COLO668 (cell line): ENCODE results near the gene TBL3.

ENCODE experiments used
- DNase-seq: peaks from one replicate; lab custom pipeline; 2025; ENCODE audit not compliant: unreplicated experiment; lab: John Stamatoyannopoulos, UW

The TBL3 gene

GRCh38 chr16:2013527-2013926 is 41.7 kb downstream of the TBL3 start:
- no peak for DNase-seq

- peak; percentile 24 for DNase-seq
Observed at GRCh38 chr16:2015117-2015946, 43.5 kb downstream of the TBL3 start.

- DNase-seq = no peak
Observed at GRCh38 chr16:2015947-2016208, 44.0 kb downstream of the TBL3 start.

DNA sequence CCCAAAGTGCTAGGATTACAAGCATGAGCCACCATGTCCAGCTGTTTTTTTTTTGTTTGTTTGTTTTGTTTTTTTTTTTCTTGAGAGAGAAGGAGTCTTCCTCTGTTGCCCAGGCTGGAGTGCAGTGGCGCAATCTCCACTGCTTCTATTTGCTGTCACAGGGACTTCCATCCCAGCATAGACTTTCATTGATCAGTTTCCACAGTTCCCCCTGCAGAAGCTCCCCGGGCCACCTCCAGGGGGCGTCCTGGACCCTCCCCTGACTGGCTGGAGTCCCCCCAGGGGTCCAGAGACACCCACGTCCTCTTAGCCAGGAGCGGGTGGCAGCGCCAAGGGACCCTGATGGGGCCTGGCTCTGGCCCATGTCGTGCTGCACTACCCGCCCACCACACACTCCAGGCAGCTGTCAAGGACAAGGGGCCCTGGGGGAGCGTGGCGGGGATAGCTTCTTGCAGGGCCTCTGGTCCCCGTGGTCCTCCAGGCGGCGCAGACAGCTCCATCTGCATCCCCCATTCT is 44.6 kb downstream of the TBL3 start:
- peak; percentile 10 for DNase-seq

DNA sequence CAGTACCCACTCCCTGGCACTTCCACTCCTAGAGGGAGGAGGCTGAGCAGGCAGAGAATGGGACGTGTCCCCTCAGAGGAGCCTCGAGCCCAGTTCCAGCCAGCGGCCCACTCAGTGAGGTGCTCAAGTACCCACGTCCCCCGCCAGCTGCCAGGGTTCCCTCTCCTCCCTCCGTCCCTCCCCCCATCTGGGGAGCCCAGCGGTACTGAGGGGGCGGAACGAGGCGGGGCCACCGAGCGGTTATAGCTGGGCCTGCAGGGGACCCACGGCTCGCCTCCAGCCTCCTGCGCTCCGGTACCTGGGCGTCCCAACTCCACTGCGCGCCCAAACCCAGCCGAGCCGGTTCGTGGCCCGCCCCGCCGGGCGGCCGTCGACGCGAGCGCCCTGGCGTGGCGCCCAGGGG is 47.7 kb downstream of the TBL3 start, which contains the start of gene NPW:
NPW (plus strand) TSS at position 268 of the 403 bp plus-strand sequence.
- DNase-seq = peak; percentile 46

DNA sequence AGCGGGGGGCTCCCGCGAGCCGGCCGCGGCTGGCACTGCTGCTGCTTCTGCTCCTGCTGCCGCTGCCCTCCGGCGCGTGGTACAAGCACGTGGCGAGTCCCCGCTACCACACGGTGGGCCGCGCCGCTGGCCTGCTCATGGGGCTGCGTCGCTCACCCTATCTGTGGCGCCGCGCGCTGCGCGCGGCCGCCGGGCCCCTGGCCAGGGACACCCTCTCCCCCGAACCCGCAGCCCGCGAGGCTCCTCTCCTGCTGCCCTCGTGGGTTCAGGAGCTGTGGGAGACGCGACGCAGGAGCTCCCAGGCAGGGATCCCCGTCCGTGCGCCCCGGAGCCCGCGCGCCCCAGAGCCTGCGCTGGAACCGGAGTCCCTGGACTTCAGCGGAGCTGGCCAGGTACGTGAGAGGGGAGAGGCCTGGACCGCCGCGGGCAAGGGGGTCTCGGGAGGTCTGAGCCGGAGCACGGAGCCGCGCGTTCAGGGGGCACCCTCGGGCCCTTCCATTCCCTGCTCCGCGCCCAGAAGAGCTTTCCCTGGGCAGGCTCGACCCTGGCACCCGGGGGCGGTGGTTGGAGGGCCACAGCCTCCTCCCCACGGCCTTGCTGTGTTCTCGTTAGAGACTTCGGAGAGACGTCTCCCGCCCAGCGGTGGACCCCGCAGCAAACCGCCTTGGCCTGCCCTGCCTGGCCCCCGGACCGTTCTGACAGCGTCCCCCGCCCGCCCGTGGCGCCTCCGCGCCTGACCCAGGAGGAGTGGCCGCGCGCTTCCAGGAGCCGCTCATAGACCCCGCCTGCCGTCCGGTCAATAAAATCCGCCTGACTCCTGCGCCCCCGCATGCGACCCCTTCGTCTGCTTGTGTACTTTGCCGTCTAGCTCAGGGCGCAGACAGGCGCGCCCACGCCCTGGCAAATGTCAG is 48.3 kb downstream of the TBL3 start:
- peak; percentile 46 for DNase-seq

- no peak for DNase-seq
Observed at GRCh38 chr16:2022723-2023091, 50.9 kb downstream of the TBL3 start.

GRCh38 chr16:2023092-2024031 is 51.5 kb downstream of the TBL3 start:
- peak; percentile 87 for DNase-seq

DNA sequence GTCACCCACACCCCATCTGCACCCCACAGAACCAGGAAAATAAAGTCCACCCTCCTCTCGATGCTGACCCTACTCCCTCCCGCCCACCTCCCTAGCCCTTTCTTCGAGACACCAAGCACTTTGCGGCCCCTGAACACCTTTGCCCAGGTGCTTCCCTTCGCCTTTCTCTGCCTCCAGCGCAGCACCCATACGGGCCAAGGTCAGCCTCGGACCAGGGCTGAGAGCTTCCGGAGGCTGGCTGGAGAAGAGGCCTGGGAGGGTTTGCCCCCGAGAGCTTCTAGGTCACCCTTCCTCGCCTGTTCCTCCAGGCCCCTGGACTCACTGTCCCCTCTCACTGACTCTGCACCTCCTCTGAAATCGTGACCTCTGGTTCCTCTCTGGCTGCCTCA is 52.2 kb downstream of the TBL3 start:
- no peak for DNase-seq

- no peak for DNase-seq
Observed at GRCh38 chr16:2025251-2025650, 53.4 kb downstream of the TBL3 start.

GRCh38 chr16:2025878-2026460 is 54.1 kb downstream of the TBL3 start:
- DNase-seq = no peak

- DNase-seq = peak; percentile 68
Observed at GRCh38 chr16:2026461-2027023, 54.7 kb downstream of the TBL3 start, which contains the start of gene NHERF2. NHERF2 (plus strand) TSS chr16:2026902; CDS start chr16:2027006, 104 bp downstream.

DNA sequence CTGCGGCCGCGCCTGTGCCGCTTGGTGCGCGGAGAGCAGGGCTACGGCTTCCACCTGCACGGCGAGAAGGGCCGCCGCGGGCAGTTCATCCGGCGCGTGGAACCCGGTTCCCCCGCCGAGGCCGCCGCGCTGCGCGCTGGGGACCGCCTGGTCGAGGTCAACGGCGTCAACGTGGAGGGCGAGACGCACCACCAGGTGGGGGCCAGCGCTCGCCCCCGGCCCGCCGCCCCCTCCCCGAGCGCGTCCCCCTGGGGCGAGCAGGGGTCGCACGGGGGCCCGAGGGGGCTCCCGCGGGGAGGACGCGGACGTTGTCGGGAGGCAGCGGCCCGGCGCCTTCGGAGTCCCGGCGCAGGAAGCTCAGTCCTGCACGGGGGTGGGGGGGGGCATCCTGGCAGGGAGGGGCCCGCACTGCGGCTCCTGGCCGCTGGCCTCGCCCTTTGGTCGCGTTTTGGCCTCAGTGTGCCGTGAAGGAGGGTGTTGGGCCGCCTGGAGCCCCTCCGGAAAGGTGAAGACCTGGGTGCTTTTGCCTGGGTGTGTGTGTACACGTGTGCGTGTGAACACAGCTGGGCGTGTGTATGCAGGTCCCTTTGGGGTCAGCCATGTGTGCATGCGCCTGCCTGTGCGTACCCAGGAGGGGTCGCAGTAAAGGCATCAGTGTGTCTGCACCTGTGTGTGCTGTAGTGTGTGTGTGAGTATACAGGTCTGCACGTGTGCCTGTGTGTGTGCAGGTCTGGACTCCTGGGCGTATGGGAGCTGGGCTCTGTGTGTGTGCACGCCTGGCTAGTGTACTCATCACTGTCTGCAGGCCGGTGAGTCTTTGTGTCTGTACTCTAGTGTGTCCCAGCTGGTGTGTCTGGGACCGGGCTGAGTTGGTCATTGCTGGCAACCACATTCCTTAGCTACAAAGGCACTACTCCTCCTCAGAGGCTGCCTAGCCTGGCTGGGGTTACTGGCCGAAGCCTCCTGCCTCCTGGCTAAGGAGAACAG is 55.5 kb downstream of the TBL3 start:
- DNase-seq = peak; percentile 68

DNA sequence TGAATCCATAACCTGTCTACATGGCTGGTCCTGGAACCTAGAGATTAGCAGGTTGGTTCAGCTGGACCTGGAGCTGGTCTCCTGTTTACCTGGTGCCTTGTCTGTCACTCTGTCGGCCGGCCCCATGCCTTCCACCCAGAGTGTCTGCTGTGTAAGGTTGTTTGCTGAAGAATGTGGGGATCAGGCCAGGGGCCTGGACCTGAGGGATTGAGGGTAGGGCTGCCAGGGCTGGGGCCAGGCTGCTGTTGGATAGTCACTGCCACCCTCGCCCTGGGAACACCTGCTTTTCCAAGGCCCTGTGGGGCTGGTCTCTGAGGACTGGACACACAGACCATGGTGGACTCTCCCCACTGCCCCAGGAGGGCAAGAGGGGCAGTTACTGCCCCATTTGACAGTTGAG is 56.3 kb downstream of the TBL3 start:
- peak; percentile 42 for DNase-seq

GRCh38 chr16:2028620-2029220 is 56.9 kb downstream of the TBL3 start:
- peak; percentile 89 for DNase-seq

- DNase-seq = no peak
Observed at GRCh38 chr16:2029350-2029749, 57.5 kb downstream of the TBL3 start.

- no peak for DNase-seq
Observed at GRCh38 chr16:2030036-2030435, 58.2 kb downstream of the TBL3 start.

DNA sequence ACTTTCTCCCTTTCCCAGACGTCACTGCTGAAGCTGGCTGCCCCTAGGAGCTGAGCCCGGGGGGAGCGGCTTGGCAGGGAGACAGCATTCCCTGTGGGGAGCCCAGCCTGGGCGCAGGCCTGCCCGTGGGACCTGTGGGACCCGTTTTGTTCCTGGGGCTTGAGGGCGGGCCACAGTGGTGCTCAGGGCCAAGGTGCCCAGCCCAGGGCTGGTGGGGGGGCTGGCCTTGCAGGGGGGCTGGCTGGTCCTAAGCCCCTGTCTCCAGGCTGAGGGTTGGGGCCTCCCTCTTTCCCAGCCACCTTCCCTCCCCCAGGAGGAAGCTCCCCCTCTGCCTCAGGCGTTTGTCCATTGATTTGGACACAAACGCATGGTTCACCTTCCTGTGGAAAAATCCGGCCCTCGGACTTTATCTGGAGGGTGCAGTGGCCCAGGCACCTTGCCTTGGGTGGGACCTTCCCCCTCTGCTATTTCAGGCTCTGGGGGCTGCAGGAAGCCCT is 59.3 kb downstream of the TBL3 start:
- no peak for DNase-seq
